HepG2 (cell line): Measurements from ENCODE around the gene SPACDR. TPM values are rescaled to one million over a fixed set of nuclear protein-coding genes. Genes with fewer than 3 reads are reported as not detected.

Experiments used
- ASH2L ChIP-seq: fragments of 300-600, 200-600 bp; sonication (generic); IDR thresholded peaks from 2 replicates; pipeline ENCODE4 v1.7.0; 2017; ENCODE audit warnings: low read depth, mild to moderate bottlenecking, moderate library complexity, mixed read lengths, low read length; ENCODE audit not compliant: insufficient read length
- ATF7-NPFF ChIP-seq: sonication (generic); formaldehyde crosslinking; IDR thresholded peaks from 2 replicates; pipeline ENCODE4 v1.8.1; 2023; ENCODE audit warnings: mild to moderate bottlenecking, low read depth, missing genetic modification reagents, moderate library complexity
- ATRX ChIP-seq: sonication (generic); formaldehyde crosslinking; IDR thresholded peaks from 2 replicates; pipeline ENCODE4 v1.4.0; 2020; ENCODE audit warnings: missing genetic modification reagents, borderline replicate concordance
- FIP1L1 ChIP-seq: fragments of 200-400 bp; formaldehyde crosslinking; IDR thresholded peaks from 2 replicates; pipeline ENCODE4 v1.6.1; 2018; ENCODE audit warnings: low read depth, mild to moderate bottlenecking, low read length, moderate library complexity, borderline replicate concordance; ENCODE audit not compliant: insufficient read depth
- GATAD2A ChIP-seq: IDR thresholded peaks from 2 replicates; pipeline ENCODE4 v1.6.1; 2016
- MIXL1 ChIP-seq: IDR thresholded peaks from 2 replicates; pipeline ENCODE4 v1.6.1; 2016
- NONO ChIP-seq, 2 experiments: fragments of 450-650 bp in 1 of 2; sonication (generic) in 1 of 2; formaldehyde crosslinking in 1 of 2; IDR thresholded peaks in 1 of 2; conservative IDR thresholded peaks in 1 of 2; 2 replicates each; pipeline versions ENCODE4 v1.6.1 to v1.8.0; 2017 to 2022; ENCODE audit warnings: mild to moderate bottlenecking in 1 of 2, missing genetic modification reagents in 1 of 2, moderate library complexity in 1 of 2
- RCOR2 ChIP-seq: IDR thresholded peaks from 2 replicates; pipeline ENCODE4 v1.6.1; 2016; ENCODE audit warnings: missing biosample characterization, missing genetic modification reagents
- SAP130 ChIP-seq: IDR thresholded peaks from 2 replicates; pipeline ENCODE4 v1.6.1; 2016; ENCODE audit warnings: low read depth
- TFDP1 ChIP-seq: IDR thresholded peaks from 2 replicates; pipeline ENCODE4 v1.6.1; 2016; ENCODE audit warnings: missing compliant biosample characterization, missing genetic modification reagents, borderline replicate concordance
- U2AF2 ChIP-seq: fragments of 200-400 bp; formaldehyde crosslinking; IDR thresholded peaks from 2 replicates; pipeline ENCODE4 v1.6.1; 2017; ENCODE audit warnings: low read depth, mild to moderate bottlenecking, low read length
- ZBTB40 ChIP-seq, 2 experiments: fragments of 450-650 bp in 1 of 2; sonication (generic) in 1 of 2; formaldehyde crosslinking in 1 of 2; IDR thresholded peaks; 2 replicates each; pipeline versions ENCODE4 v1.6.1 to v1.8.0; 2016 to 2022; ENCODE audit warnings: antibody characterized with exemption in 1 of 2, mild to moderate bottlenecking in 1 of 2, missing genetic modification reagents in 1 of 2
- ZFP41 ChIP-seq: sonication (generic); formaldehyde crosslinking; IDR thresholded peaks from 2 replicates; pipeline ENCODE4 v1.4.0; 2020; ENCODE audit warnings: mild to moderate bottlenecking, missing genetic modification reagents, borderline replicate concordance
- ZFP62 ChIP-seq: sonication (generic); formaldehyde crosslinking; IDR thresholded peaks from 2 replicates; pipeline ENCODE4 v1.4.0; 2020; ENCODE audit warnings: missing genetic modification reagents
- ZNF777 ChIP-seq: sonication (generic); formaldehyde crosslinking; IDR thresholded peaks from 2 replicates; pipeline ENCODE4 v1.4.0; 2020; ENCODE audit warnings: missing genetic modification reagents
- polyA plus RNA-seq, 8 experiments: library from polyadenylated mRNA; depleted of rRNA in 3 of 8; stranded (reverse) in 7 of 8; unstranded in 1 of 8; fragments of >200 nt; fragmentation: Illumina TruSeq in 4 of 8; extraction: Trizol in 4 of 8; gene quantifications; 2 replicates each; pipeline versions ENCODE4 v1.2.1 to v1.2.3, GENCODE V29; 2011 to 2016; ENCODE audit warnings: low read depth in 4 of 8, missing spikeins in 1 of 8, mixed read lengths in 1 of 8; ENCODE audit not compliant: insufficient read depth in 1 of 8
- total RNA-seq, 5 experiments: library from RNA; depleted of rRNA; stranded (reverse); fragments of >200 nt; fragmentation: Illumina TruSeq; extraction: Trizol; gene quantifications; 2 replicates each; pipeline ENCODE4 v1.2.3, GENCODE V29; 2016; ENCODE audit warnings: low read depth in 1 of 5
- TF ChIP-seq, protein P1 (sequence below): sonication (generic); formaldehyde crosslinking; IDR thresholded peaks from 2 replicates; pipeline ENCODE4 v1.4.0; 2020; ENCODE audit warnings: missing genetic modification reagents
- TF ChIP-seq, protein P2 (sequence below): sonication (generic); formaldehyde crosslinking; IDR thresholded peaks from 2 replicates; pipeline ENCODE4 v1.5.0; 2020; ENCODE audit warnings: missing genetic modification reagents

SPACDR gene
- total and polyA plus RNA-seq, 2 of the 13 experiments (the other 11 are each of a cell fraction or from before 2014, with no cell fraction given): 0.41 TPM; not detected in 1

DNA sequence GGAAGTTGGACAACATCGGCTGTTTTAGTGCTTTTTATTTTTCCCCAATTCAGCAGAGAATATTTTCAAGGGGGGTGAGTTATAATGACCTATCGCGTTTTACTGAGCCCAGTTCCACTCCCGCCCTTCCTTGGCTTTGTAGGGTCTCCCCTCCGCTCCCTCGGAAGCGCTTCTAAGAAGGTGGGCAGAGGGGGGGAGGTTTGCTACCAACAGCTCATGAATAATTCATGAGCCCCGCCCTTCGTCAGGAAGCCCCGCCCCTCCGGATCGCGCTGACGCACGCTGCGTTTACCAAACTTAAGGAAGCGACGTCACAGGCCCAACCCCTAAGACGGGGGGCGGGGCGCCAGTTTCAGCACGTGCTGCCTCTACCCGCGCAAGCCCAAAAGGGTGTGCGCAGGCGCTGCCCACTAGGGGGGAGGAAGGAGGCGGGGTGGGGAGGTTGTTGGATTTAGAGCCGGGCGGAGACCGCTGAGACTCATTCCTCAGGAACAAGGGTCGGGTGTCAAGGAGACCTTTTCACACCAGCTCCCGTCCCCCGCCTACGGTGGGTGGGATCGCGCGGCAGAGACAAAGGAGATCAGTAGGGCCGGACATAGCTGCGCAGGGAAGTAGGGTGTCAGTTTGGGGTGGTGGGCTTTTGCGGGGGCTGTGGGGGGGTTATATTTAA, 35.0 kb downstream of the SPACDR start (continued):
- TF ChIP-seq ZBTB40 (IDR thresholded peaks at IDR 0.05) (no peak), ZBTB40 (CRISPR knock-in tag; IDR thresholded peaks at IDR 0.05) (no peak), MIXL1 (CRISPR knock-in tag) (peak; percentile 74; the same call in 1 of the 2 replicates), ATF7-NPFF (CRISPR knock-in tag) (peak; percentile 72), ZFP62 (no peak), TFDP1 (CRISPR knock-in tag) (peak; percentile 97), U2AF2 (peak; percentile 21), RCOR2 (CRISPR knock-in tag) (0 out of 2 replicates have a peak, but pooled peaks have one; percentile 27), SAP130 (CRISPR knock-in tag) (peak; percentile 69), ZNF777 (CRISPR knock-in tag) (no peak), FIP1L1 (no peak), NONO (IDR thresholded peaks at IDR 0.05) (no peak), NONO (CRISPR knock-in tag; conservative IDR thresholded peaks at IDR 0.05) (peak; percentile 20; the same call in 1 of the 2 replicates), ASH2L (peak; percentile 64), GATAD2A (peak; percentile 28), ZFP41 (CRISPR knock-in tag) (no peak), ATRX (CRISPR knock-in tag) (no peak)
- TF ChIP-seq, protein P1, sequence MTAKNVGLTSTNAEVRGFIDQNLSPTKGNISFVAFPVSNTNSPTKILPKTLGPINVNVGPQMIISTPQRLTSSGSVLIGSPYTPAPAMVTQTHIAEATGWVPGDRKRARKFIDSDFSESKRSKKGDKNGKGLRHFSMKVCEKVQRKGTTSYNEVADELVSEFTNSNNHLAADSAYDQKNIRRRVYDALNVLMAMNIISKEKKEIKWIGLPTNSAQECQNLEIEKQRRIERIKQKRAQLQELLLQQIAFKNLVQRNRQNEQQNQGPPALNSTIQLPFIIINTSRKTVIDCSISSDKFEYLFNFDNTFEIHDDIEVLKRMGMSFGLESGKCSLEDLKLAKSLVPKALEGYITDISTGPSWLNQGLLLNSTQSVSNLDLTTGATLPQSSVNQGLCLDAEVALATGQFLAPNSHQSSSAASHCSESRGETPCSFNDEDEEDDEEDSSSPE (CRISPR knock-in tag): peak; percentile 93
- TF ChIP-seq, protein P2, sequence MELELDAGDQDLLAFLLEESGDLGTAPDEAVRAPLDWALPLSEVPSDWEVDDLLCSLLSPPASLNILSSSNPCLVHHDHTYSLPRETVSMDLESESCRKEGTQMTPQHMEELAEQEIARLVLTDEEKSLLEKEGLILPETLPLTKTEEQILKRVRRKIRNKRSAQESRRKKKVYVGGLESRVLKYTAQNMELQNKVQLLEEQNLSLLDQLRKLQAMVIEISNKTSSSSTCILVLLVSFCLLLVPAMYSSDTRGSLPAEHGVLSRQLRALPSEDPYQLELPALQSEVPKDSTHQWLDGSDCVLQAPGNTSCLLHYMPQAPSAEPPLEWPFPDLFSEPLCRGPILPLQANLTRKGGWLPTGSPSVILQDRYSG (CRISPR knock-in tag): no peak
